Progenitor cell of endocrine pancreas (in vitro differentiated cells): ENCODE measurements around the gene NMNAT3. TPM values are rescaled to one million over a fixed set of nuclear protein-coding genes. Genes with fewer than 3 reads are reported as not detected.

ENCODE experiments used
- DNase-seq: peaks from one replicate; pipeline ENCODE4 v3.0.0; 2021; ENCODE audit warnings: low spot score; ENCODE audit not compliant: unreplicated experiment
- H3K27ac Mint-ChIP-seq: 2 replicates; pipeline ENCODE4 v1.8.0; 2021; ENCODE audit warnings: mild to moderate bottlenecking, moderate library complexity, mixed read lengths
- H3K27me3 Mint-ChIP-seq: 2 replicates; pipeline ENCODE4 v1.8.0; 2021; ENCODE audit warnings: mixed read lengths
- H3K36me3 Mint-ChIP-seq: 2 replicates; pipeline ENCODE4 v1.8.0; 2022; ENCODE audit warnings: mixed read lengths; ENCODE audit not compliant: insufficient read depth
- H3K4me1 Mint-ChIP-seq: 2 replicates; pipeline ENCODE4 v1.8.0; 2021; ENCODE audit warnings: low read depth, mixed read lengths
- H3K4me3 Mint-ChIP-seq: 2 replicates; pipeline ENCODE4 v1.8.0; 2021; ENCODE audit warnings: low read depth, mild to moderate bottlenecking, moderate library complexity, mixed read lengths
- H3K9me3 Mint-ChIP-seq: 2 replicates; pipeline ENCODE4 v1.8.0; 2021; ENCODE audit warnings: low read depth, mixed read lengths
- CTCF ChIP-seq: fragments of 200-600 bp; sonication (generic); IDR thresholded peaks from one replicate; pipeline ENCODE4 v1.5.0; 2021; ENCODE audit warnings: antibody characterized with exemption, mild to moderate bottlenecking; ENCODE audit not compliant: unreplicated experiment
- total RNA-seq: library from RNA; stranded (reverse); gene quantifications from 2 replicates; pipeline ENCODE4 v1.2.1, GENCODE V29; 2021

Gene NMNAT3
- total RNA-seq, 1 donor from 2014 or later: 3.5 TPM

GRCh38 chr3:139676108-139676507 is 1.7 kb downstream of the NMNAT3 start:
- peaks cover 53% of the 10 kb centered on the region for H3K27me3 Mint-ChIP-seq
- H3K27ac Mint-ChIP-seq: no peak overlapping the region
- DNase-seq: no peak
- no peaks in the 10 kb centered on the region for H3K9me3 Mint-ChIP-seq
- H3K4me1 Mint-ChIP-seq: peaks cover 2% of the 10 kb centered on the region
- TF ChIP-seq CTCF: no peak
- no peak overlapping the region for H3K4me3 Mint-ChIP-seq
- no peaks in the 10 kb centered on the region for H3K36me3 Mint-ChIP-seq

GRCh38 chr3:139675327-139675726 is 2.4 kb downstream of the NMNAT3 start:
- H3K27ac Mint-ChIP-seq: no peak overlapping the region
- H3K9me3 Mint-ChIP-seq: no peaks in the 10 kb centered on the region
- peaks cover 52% of the 10 kb centered on the region for H3K27me3 Mint-ChIP-seq
- H3K36me3 Mint-ChIP-seq: no peaks in the 10 kb centered on the region
- no peak for TF ChIP-seq CTCF
- no peak for DNase-seq
- no peak overlapping the region for H3K4me3 Mint-ChIP-seq
- peaks cover 2% of the 10 kb centered on the region for H3K4me1 Mint-ChIP-seq

- no peak for TF ChIP-seq CTCF
- DNase-seq: no peak
- Mint-ChIP-seq H3K9me3 (no peaks in the 10 kb centered on the region), H3K36me3 (no peaks in the 10 kb centered on the region), H3K27ac (no peak overlapping the region), H3K4me1 (peaks cover 2% of the 10 kb centered on the region), H3K4me3 (no peak overlapping the region), H3K27me3 (peaks cover 49% of the 10 kb centered on the region)
These were observed 3.1 kb downstream of the NMNAT3 start for GRCh38 chr3:139674571-139675260.

- no peak for TF ChIP-seq CTCF
- Mint-ChIP-seq H3K27me3 (peaks cover 45% of the 10 kb centered on the region), H3K4me1 (no peaks in the 10 kb centered on the region), H3K36me3 (no peaks in the 10 kb centered on the region), H3K27ac (no peak overlapping the region), H3K4me3 (no peak overlapping the region), H3K9me3 (no peaks in the 10 kb centered on the region)
- DNase-seq: no peak
These were observed 4.9 kb downstream of the NMNAT3 start for GRCh38 chr3:139672884-139673283.

GRCh38 chr3:139671863-139672646 is 5.7 kb downstream of the NMNAT3 start:
- Mint-ChIP-seq H3K4me1 (no peaks in the 10 kb centered on the region), H3K27me3 (peaks cover 46% of the 10 kb centered on the region)
- TF ChIP-seq CTCF: no peak

More at GRCh38 chr3:139671863-139672646, 5.7 kb downstream of the NMNAT3 start:
- Mint-ChIP-seq H3K36me3 (no peaks in the 10 kb centered on the region), H3K4me3 (no peak overlapping the region), H3K27ac (no peak overlapping the region), H3K9me3 (no peaks in the 10 kb centered on the region)
- DNase-seq: no peak
